ENCODE data around the gene HOXA6. TPM values are rescaled to one million over a fixed set of nuclear protein-coding genes. Genes with fewer than 3 reads are reported as not detected.

HOXA6 gene
- total RNA-seq, 4 donors from 2014 or later, result 11.1 to 30.9 (median 18.7) TPM

- 57 to 81% methylated on average over 22 of the region's 22 CpGs for WGBS, 2 donors
- TF ChIP-seq POLR2A (IDR thresholded peaks at IDR 0.05) (no peak), CTCF (IDR thresholded peaks at IDR 0.05) (no peak), EP300 (IDR thresholded peaks at IDR 0.05) (no peak)
- Histone ChIP-seq H3K36me3 (no peaks in the 10 kb centered on the region), H3K4me3 (peak overlapping the region in 1 of 4 donors; percentile 45), H3K27ac (peak overlapping the region; percentile 1 to 88 (median 52)), H3K27me3 (peaks cover 0 to 93% of the 10 kb centered on the region in 2 donors), H3K4me1 (peaks cover 0 to 44% (median 9%) of the 10 kb centered on the region in 4 donors), H3K9me3 (no peaks in the 10 kb centered on the region)
- DNase-seq (ENCODE audit: low spot score in 2 of 2), result peak in 1 of 2 donors; percentile 12
Measured at GRCh38 chr7:27176962-27177794, 29.6 kb upstream of the HOXA6 start.

- no peaks in the 10 kb centered on the region for H3K36me3 ChIP-seq
- WGBS, 2 donors, result 65 to 71% methylated on average over 3 of the region's 3 CpGs
- no peak for DNase-seq (ENCODE audit: low spot score in 2 of 2)
- no peak for TF ChIP-seq EP300 (IDR thresholded peaks at IDR 0.05)
- no peak for TF ChIP-seq CTCF (IDR thresholded peaks at IDR 0.05)
- TF ChIP-seq POLR2A (IDR thresholded peaks at IDR 0.05), result no peak
- peak overlapping the region in 2 of 4 donors; percentile 5 to 45 for H3K4me3 ChIP-seq
- no peaks in the 10 kb centered on the region for H3K9me3 ChIP-seq
- peaks cover 0 to 93% of the 10 kb centered on the region in 2 donors for H3K27me3 ChIP-seq
- peak overlapping the region in 3 of 4 donors; percentile 1 to 88 (median 80) for H3K27ac ChIP-seq
- peaks cover 0 to 44% (median 9%) of the 10 kb centered on the region in 4 donors for H3K4me1 ChIP-seq
Measured at GRCh38 chr7:27176524-27176845, 28.9 kb upstream of the HOXA6 start.

- Histone ChIP-seq H3K9me3 (no peaks in the 10 kb centered on the region), H3K4me1 (peaks cover 0 to 44% (median 9%) of the 10 kb centered on the region in 4 donors), H3K27me3 (peaks cover 0 to 93% of the 10 kb centered on the region in 2 donors), H3K36me3 (no peaks in the 10 kb centered on the region), H3K27ac (peak overlapping the region in 3 of 4 donors; percentile 5 to 88 (median 80)), H3K4me3 (peak overlapping the region in 2 of 4 donors; percentile 5 to 29)
- DNase-seq (ENCODE audit: low spot score in 2 of 2), result peak in 1 of 2 donors; percentile 16
- 54 to 71% methylated on average over 36 to 40 of the region's 40 CpGs for WGBS, 2 donors
- TF ChIP-seq POLR2A (IDR thresholded peaks at IDR 0.05), result no peak
- no peak for TF ChIP-seq CTCF (IDR thresholded peaks at IDR 0.05)
- TF ChIP-seq EP300 (IDR thresholded peaks at IDR 0.05), result no peak
Measured at GRCh38 chr7:27175626-27176523, 28.3 kb upstream of the HOXA6 start.

GRCh38 chr7:27174874-27175625 lies 27.5 kb upstream of the HOXA6 start:
- WGBS, 2 donors, result 56 to 82% methylated on average over 11 to 12 of the region's 12 CpGs
- Histone ChIP-seq H3K4me1 (peaks cover 0 to 45% (median 8%) of the 10 kb centered on the region in 4 donors), H3K27me3 (peaks cover 0 to 93% of the 10 kb centered on the region in 2 donors), H3K36me3 (no peaks in the 10 kb centered on the region), H3K4me3 (peak overlapping the region in 2 of 4 donors; percentile 5 to 74), H3K27ac (peak overlapping the region; percentile 11 to 88 (median 84)), H3K9me3 (no peaks in the 10 kb centered on the region)
- peak in 1 of 2 donors; percentile 32 for DNase-seq (ENCODE audit: low spot score in 2 of 2)
- TF ChIP-seq EP300 (IDR thresholded peaks at IDR 0.05), result no peak
- no peak for TF ChIP-seq POLR2A (IDR thresholded peaks at IDR 0.05)
- no peak for TF ChIP-seq CTCF (IDR thresholded peaks at IDR 0.05)
